Activated T-cell treated with anti-CD3 and anti-CD28 coated beads, Interleukin-2, amount 50 U/mL, for 24 hours (primary cell): ENCODE measurements around the gene TMEM138.

Experiments
- DNase-seq: peaks from one replicate; pipeline ENCODE4 v3.0.0-alpha.2; 2020
- H3K27ac Mint-ChIP-seq: 2 replicates; pipeline ENCODE4 v1.8.0; 2020; ENCODE audit warnings: mild to moderate bottlenecking, mixed read lengths
- H3K27me3 Mint-ChIP-seq: 2 replicates; pipeline ENCODE4 v1.8.0; 2020; ENCODE audit warnings: mixed read lengths
- H3K36me3 Mint-ChIP-seq: 2 replicates; pipeline ENCODE4 v1.8.0; 2020; ENCODE audit warnings: low read depth, mixed read lengths
- H3K4me1 Mint-ChIP-seq: 2 replicates; pipeline ENCODE4 v1.8.0; 2020; ENCODE audit warnings: low read depth, mixed read lengths
- H3K4me3 Mint-ChIP-seq: 2 replicates; pipeline ENCODE4 v1.8.0; 2020; ENCODE audit warnings: mild to moderate bottlenecking, moderate library complexity, mixed read lengths
- H3K9me3 Mint-ChIP-seq: 2 replicates; pipeline ENCODE4 v1.8.0; 2020; ENCODE audit warnings: mixed read lengths

TMEM138 gene

DNA sequence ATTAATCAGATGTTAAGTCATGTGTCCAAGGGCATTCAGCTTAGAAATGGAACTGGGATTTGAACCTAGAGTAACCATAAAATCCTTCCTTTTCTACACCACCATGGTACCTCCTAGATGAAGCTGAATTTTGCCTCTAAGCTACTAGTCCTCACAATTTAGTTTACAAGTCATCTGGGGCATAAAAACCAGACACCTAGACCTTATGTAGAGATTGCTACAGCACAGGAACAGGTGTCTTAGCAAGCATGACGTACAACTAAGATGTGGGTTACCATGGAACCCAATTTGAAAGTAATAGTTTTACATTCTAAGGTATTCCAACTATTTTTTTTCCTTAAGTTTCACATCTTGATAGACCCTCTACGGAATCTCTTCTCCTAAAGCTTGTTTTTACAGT is 39.4 kb downstream of the TMEM138 start:
- DNase-seq, result no peak
- H3K27me3 Mint-ChIP-seq, result no peaks in the 10 kb centered on the region
- H3K36me3 Mint-ChIP-seq, result peaks cover 86% of the 10 kb centered on the region
- H3K9me3 Mint-ChIP-seq, result no peaks in the 10 kb centered on the region
- H3K4me1 Mint-ChIP-seq, result no peaks in the 10 kb centered on the region
- peak overlapping the region; percentile 56 for H3K27ac Mint-ChIP-seq
- H3K4me3 Mint-ChIP-seq, result no peak overlapping the region

DNA sequence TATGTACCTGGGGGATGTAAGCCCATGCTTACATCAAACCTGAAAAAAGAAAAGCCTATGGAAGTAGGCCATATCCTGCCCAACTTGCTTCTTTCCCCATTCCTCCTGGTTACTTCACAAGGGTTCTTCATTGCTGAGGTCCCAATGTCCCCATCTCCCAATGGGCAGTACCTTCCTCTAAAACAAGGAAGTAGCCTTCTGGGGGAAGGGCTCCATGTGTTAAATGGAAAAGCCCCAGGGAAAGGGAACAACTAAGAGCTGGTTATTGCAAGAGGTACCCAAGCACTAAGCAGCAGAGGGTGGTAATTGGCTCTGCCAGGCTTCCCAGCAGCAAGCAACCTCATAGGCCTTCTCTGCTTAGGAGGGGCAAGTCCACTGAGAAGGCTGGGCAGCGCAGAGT is 41.5 kb downstream of the TMEM138 start:
- Mint-ChIP-seq H3K9me3 (no peaks in the 10 kb centered on the region), H3K4me1 (no peaks in the 10 kb centered on the region), H3K27me3 (no peaks in the 10 kb centered on the region), H3K4me3 (no peak overlapping the region), H3K36me3 (peaks cover 95% of the 10 kb centered on the region), H3K27ac (peak overlapping the region; percentile 81)
- no peak for DNase-seq

DNA sequence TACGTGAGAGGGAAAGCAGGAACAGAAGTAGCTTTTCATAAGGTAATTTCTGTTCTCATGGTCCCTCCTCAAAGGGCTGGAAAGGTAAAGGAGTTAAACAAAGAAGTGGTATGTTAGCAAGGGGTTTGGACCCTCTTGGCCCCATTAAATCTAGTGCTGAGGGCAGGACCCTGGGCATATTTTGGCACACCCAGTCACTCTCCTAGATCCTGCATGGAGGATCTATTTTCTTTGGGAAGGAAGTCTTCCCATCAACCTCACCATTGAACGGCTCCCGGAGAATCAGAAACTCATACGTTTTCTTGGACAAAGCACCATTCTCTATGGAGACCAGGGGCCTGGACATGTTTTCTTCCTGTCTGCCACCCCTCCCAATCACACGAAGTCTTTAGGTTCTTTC is 41.9 kb downstream of the TMEM138 start:
- Mint-ChIP-seq H3K4me1 (no peaks in the 10 kb centered on the region), H3K36me3 (peaks cover 95% of the 10 kb centered on the region), H3K9me3 (no peaks in the 10 kb centered on the region), H3K4me3 (no peak overlapping the region), H3K27ac (peak overlapping the region; percentile 81), H3K27me3 (no peaks in the 10 kb centered on the region)
- no peak for DNase-seq

DNA sequence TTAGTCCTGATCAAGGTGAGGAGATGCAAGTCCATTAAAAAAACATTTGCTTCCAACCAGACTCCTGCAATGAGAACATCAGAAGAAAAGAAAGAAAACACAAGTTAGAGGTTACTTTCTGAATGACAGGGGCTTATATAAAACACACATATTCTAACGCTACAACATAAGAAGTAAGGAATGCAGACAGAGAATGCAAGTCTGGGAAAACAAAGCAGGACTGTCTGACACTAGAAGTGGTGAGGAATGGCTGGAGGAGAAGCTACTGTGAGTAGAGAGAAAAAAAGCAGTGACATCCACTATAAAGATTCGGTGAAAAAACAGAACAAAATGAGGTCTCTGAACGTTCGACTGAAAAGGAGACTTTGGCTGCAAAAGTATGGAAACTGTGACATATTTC is 42.5 kb downstream of the TMEM138 start:
- no peaks in the 10 kb centered on the region for H3K4me1 Mint-ChIP-seq
- H3K27me3 Mint-ChIP-seq, result no peaks in the 10 kb centered on the region
- H3K4me3 Mint-ChIP-seq, result no peak overlapping the region
- DNase-seq, result no peak
- peaks cover 98% of the 10 kb centered on the region for H3K36me3 Mint-ChIP-seq
- H3K27ac Mint-ChIP-seq, result peak overlapping the region; percentile 81
- H3K9me3 Mint-ChIP-seq, result no peaks in the 10 kb centered on the region

DNA sequence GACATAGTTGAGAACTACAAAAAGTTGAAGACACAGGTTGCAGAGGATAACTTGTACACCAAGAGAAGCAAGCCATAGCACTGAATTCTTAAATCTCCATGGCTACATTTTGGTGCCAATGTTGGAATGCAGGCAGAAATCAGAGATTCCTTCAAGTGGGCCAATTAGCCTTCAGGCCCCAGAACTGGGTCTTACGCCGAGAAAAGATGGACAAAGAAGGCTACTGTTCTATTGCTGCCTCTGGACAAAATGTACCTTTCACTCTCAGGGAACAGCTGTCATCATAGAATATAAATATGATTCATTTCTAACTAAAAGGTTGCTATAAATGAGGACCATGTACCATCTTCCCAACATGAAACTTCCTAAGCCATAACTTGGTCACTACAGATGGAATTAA is 43.9 kb downstream of the TMEM138 start:
- H3K27me3 Mint-ChIP-seq, result no peaks in the 10 kb centered on the region
- peak overlapping the region; percentile 37 for H3K27ac Mint-ChIP-seq
- DNase-seq, result no peak
- H3K4me3 Mint-ChIP-seq, result no peak overlapping the region
- no peaks in the 10 kb centered on the region for H3K4me1 Mint-ChIP-seq
- H3K36me3 Mint-ChIP-seq, result peaks cover 99% of the 10 kb centered on the region
- H3K9me3 Mint-ChIP-seq, result no peaks in the 10 kb centered on the region

DNA sequence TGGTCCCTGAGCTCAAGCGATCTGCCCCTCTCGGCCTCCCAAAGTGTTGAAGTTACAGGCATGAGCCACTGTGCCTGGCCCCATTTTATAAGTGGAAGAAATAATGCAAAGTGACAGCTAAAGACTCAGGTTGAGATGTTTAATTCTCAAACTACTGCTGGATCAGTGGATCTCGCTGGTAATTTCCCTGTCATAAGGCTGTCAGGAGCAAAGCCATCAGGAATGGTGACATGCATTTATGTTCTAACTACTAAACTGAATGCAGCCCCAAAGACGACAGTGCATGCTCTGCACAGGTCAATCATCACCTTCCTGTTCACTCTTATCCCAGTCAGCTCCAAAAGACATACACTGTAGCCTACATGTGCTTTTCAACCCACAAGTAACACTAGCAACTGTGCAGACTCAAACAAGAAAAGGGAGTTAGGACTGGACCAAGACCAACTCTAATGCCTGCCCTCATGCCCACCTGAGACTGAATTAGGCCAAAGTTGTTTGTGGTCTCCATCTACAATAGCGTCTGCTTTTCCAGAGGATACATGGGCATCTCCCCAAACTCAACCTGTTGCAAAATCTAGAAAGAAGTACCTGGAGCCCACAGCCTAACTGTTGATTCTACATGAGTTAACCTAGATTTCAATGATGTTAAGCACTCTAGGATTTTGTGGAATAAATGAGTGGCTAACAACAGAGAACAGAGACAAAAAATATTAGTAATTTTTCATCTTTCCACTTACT is 45.0 kb downstream of the TMEM138 start:
- Mint-ChIP-seq H3K36me3 (peaks cover 100% of the 10 kb centered on the region), H3K27me3 (no peaks in the 10 kb centered on the region), H3K4me1 (peaks cover 2% of the 10 kb centered on the region), H3K27ac (peak overlapping the region; percentile 48), H3K4me3 (no peak overlapping the region), H3K9me3 (no peaks in the 10 kb centered on the region)
- no peak for DNase-seq

DNA sequence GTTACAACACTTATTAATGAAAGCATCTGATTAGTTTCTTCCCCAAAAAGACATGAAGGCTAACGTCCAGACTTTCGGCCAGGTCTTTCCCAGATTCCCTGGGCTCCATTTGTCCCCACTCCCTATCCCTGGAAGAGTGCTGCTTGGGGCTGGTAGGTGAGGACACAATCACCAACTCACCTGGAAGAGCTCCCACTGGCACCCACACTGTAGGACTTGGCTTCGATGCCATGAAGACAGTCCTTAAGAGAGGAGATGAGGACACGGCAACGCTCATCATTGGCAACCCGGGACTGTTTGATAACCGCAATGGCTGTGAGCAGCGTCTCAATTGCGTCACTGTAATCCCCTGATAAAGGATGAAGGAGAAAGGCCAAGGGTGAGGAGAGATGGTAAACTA is 49.4 kb downstream of the TMEM138 start:
- Mint-ChIP-seq H3K36me3 (peaks cover 98% of the 10 kb centered on the region), H3K9me3 (no peaks in the 10 kb centered on the region)

DNA sequence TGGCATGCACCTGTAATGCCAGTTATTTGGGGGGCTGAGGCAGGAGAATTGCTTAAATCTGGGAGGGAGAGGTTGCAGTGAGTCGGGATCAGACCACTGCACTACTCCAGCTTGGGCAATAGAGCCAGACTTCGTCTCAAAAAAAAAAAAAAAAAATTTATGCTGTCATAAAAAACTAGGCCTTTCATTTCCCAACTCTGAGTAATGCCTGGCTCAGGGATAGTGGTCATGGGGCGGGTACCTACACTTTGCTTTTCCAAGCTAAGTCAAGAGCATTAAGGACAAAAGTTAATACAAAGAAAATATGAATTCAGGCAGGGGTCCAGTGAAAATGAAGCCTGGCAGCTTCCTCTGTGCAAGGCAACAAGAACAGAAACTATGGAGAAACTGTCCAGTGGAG is 51.3 kb downstream of the TMEM138 start:
- Mint-ChIP-seq H3K27me3 (no peaks in the 10 kb centered on the region), H3K9me3 (no peaks in the 10 kb centered on the region), H3K27ac (peak overlapping the region; percentile 72), H3K36me3 (peaks cover 98% of the 10 kb centered on the region), H3K4me3 (no peak overlapping the region), H3K4me1 (peaks cover 28% of the 10 kb centered on the region)
- no peak for DNase-seq

More for the DNA sequence above, 49.4 kb downstream of the TMEM138 start:
- Mint-ChIP-seq H3K27ac (peak overlapping the region; percentile 73), H3K4me3 (no peak overlapping the region), H3K27me3 (no peaks in the 10 kb centered on the region), H3K4me1 (peaks cover 14% of the 10 kb centered on the region)
- no peak for DNase-seq

DNA sequence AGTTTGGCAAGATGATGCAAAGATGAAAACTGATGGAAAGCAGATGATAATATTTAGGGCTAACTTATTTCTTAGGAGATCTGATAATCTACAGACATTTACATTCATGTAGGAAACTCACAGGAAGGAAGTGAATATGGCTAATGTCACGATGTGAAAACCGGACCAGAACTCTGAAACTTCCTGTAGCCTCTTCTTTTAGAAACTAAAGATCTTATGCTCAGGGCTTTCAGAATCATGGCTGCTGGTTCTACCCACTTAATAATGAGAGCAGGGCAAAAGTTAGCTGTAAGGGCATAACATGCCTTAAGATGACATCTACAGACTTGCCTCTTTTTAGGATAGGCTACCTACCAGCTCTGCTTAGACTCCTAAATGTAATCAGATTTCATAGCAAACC is 52.4 kb downstream of the TMEM138 start:
- DNase-seq, result no peak
- Mint-ChIP-seq H3K27me3 (no peaks in the 10 kb centered on the region), H3K9me3 (no peaks in the 10 kb centered on the region), H3K27ac (peak overlapping the region; percentile 76), H3K4me3 (no peak overlapping the region), H3K36me3 (peaks cover 98% of the 10 kb centered on the region), H3K4me1 (peaks cover 37% of the 10 kb centered on the region)

DNA sequence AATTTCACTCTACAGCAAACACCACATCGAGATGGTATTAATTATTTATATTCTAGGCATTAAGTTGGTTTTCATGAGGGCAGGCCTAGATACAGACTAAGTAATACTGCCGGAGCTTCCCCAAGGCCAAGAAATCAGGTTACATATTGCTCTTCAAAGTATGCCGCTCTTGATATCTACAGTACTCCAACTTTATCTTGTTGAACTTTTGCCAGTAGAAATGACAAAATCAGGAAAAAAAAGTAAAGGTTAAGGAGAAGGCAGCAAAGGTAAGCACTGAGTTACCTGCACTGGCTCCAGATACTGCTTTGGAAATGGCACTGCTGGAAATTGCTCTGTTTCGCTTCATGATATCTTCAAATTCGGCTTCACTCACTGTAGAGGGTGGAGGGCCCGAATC is 53.2 kb downstream of the TMEM138 start:
- no peak overlapping the region for H3K4me3 Mint-ChIP-seq
- H3K9me3 Mint-ChIP-seq, result no peaks in the 10 kb centered on the region
- peak overlapping the region; percentile 76 for H3K27ac Mint-ChIP-seq
- DNase-seq, result no peak
- H3K27me3 Mint-ChIP-seq, result no peaks in the 10 kb centered on the region
- H3K36me3 Mint-ChIP-seq, result peaks cover 98% of the 10 kb centered on the region
- H3K4me1 Mint-ChIP-seq, result peaks cover 46% of the 10 kb centered on the region

DNA sequence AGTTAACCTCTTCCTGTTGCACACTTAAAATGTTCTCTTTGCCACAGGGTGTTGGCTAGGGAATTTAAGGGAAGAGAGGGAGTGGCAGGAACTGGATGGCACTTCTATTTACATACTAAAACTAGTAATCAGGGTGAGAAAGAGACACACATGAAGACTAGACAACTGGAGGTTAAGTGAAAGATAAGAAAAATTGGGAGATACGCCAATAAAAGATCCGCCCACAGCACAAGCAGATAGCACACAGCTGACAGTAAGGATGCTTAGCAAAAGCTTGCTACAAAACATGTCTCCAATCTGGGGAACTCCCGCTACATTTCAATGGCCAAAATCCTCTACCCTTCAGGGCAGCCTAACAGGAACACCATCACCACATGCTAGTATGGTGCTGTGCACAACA is 54.8 kb downstream of the TMEM138 start:
- H3K27me3 Mint-ChIP-seq, result no peaks in the 10 kb centered on the region
- peaks cover 98% of the 10 kb centered on the region for H3K36me3 Mint-ChIP-seq
- peaks cover 55% of the 10 kb centered on the region for H3K4me1 Mint-ChIP-seq
- no peak for DNase-seq
- peak overlapping the region; percentile 85 for H3K27ac Mint-ChIP-seq
- no peaks in the 10 kb centered on the region for H3K9me3 Mint-ChIP-seq
- H3K4me3 Mint-ChIP-seq, result no peak overlapping the region

DNA sequence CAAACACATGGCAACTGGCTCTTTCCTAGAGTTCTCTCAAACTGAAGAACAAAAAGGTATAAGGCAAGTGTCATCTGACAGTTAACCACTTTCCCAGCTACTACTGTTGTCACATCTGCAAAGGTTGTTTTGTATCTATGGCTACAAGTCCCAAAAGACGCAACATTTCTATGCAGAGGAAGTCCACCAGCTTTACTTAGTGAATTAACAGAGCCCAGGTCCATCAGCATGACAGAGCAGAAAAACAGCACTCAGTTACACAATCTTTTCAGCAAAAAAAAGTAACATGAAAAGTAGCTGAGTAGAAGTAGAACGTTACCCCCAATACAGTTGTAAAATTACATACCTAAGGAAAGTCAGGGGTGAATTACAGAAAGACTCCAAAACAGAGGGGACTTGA is 55.5 kb downstream of the TMEM138 start:
- DNase-seq, result no peak
- H3K36me3 Mint-ChIP-seq, result peaks cover 98% of the 10 kb centered on the region
- H3K4me1 Mint-ChIP-seq, result peaks cover 62% of the 10 kb centered on the region
- H3K27me3 Mint-ChIP-seq, result no peaks in the 10 kb centered on the region
- H3K4me3 Mint-ChIP-seq, result no peak overlapping the region
- peak overlapping the region; percentile 85 for H3K27ac Mint-ChIP-seq
- H3K9me3 Mint-ChIP-seq, result no peaks in the 10 kb centered on the region

DNA sequence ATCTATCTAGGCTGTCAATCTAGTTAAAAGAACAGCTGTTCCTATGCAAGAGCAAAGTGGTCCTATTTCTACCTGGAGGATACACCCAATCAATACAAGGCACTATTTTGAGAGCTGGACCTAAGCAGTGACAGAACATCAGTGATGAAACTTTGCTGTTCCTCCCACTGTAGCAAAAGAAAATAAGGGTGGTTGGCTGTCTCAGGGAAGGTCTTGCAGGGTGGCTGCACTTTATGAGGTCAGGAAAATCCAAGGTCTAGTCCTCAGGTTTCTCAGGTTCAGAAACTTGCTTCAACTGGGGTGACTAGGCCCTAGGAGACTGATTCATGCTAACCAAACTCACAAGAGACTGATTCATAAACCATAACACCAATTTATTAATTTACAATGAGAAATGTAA is 56.0 kb downstream of the TMEM138 start:
- DNase-seq, result no peak
- Mint-ChIP-seq H3K4me3 (no peak overlapping the region), H3K27ac (peak overlapping the region; percentile 85), H3K36me3 (peaks cover 97% of the 10 kb centered on the region), H3K9me3 (no peaks in the 10 kb centered on the region), H3K27me3 (no peaks in the 10 kb centered on the region), H3K4me1 (peaks cover 63% of the 10 kb centered on the region)
